Measurements from ENCODE around the gene LTB.

The LTB gene

DNA sequence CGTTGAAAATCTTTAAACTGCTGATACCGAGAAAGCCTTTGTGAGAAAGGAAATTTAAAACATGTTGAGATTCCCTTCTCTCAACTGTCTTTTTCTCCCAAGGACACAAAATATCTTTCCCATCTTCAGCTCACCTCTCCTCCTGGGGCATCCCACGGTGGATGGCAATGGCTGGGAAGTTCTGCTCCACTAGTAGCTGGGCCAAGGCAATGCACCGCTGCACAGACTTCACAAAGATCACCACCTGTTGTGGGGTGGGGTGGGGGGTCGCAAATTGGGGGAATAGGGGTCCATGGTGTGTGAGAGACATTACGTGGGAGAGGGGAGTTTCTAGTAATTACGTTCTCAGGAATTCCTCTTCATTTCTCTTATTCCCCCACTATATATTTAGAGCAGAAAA, 51.1 kb downstream of the LTB start:
- TF ChIP-seq CTCF (conservative IDR thresholded peaks at IDR 0.05) (no peak), ZFX (IDR thresholded peaks at IDR 0.05) (no peak)
- no peak overlapping the region for H3K27ac ChIP-seq

- no peak for TF ChIP-seq CTCF (conservative IDR thresholded peaks at IDR 0.05)
- TF ChIP-seq ZFX (IDR thresholded peaks at IDR 0.05) = no peak
- H3K27ac ChIP-seq = no peak overlapping the region
Observed at GRCh38 chr6:31530659-31531058, 51.6 kb downstream of the LTB start.

All from C4-2B (cell line).